AG10803 (cell line): Measurements from ENCODE around the gene LBR.

Experiments used
- DNase-seq: peaks from one replicate; pipeline ENCODE4 v3.0.0; 2010; ENCODE audit warnings: low read depth
- H3K4me3 ChIP-seq: 2 replicates; pipeline ENCODE4 v1.5.1; 2011; ENCODE audit warnings: mild to moderate bottlenecking, low read length, control low read depth
- TF ChIP-seq, protein P1 (sequence below): conservative IDR thresholded peaks from 2 replicates; pipeline ENCODE4 v1.5.1; 2011; ENCODE audit warnings: mild to moderate bottlenecking, low read length, control low read depth, inconsistent platforms

LBR gene

DNA sequence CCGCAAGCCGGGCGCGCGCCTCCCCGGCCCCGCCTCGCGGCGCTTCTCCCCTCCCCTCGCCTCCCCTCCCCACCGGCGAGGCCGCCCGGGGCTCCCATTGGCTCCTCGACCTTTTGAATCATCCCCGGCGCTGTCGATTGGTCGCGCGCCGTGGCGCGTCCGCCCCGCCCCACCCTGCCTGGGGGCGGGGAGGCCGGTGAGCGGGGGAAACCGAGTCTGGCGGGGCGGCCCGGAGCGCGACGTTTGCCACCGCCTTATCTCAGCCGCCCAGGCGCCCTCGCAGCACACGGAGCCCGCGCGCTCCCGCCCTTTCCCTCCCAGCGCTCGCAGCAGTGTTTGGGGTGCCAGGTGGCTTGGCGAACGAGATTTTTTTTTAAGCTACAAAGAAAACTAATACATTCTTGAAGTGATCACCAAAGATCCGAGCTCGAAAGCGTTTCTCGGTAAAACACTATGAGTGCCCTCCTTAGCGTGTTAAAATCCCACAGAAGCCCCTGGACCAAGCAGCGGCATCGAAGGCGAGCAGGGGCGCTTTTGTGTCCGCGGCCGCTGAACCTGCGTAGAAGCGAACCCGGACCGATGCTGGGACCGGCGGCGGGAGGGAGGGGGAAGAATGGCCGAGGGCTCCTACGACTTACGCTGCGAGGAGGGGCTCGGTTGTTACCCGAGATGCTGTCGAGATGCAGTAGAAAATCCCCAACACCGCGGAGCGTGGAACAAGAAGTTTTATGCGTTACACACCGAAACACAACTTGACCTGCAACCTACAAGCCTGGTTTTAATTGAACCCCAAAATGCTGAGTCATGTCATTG lies 436 bp upstream of the LBR start:
- TF ChIP-seq, protein P1, sequence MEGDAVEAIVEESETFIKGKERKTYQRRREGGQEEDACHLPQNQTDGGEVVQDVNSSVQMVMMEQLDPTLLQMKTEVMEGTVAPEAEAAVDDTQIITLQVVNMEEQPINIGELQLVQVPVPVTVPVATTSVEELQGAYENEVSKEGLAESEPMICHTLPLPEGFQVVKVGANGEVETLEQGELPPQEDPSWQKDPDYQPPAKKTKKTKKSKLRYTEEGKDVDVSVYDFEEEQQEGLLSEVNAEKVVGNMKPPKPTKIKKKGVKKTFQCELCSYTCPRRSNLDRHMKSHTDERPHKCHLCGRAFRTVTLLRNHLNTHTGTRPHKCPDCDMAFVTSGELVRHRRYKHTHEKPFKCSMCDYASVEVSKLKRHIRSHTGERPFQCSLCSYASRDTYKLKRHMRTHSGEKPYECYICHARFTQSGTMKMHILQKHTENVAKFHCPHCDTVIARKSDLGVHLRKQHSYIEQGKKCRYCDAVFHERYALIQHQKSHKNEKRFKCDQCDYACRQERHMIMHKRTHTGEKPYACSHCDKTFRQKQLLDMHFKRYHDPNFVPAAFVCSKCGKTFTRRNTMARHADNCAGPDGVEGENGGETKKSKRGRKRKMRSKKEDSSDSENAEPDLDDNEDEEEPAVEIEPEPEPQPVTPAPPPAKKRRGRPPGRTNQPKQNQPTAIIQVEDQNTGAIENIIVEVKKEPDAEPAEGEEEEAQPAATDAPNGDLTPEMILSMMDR = no peak
- DNase-seq = peak; percentile 83
- peak overlapping the region; percentile 86 for H3K4me3 ChIP-seq

DNA sequence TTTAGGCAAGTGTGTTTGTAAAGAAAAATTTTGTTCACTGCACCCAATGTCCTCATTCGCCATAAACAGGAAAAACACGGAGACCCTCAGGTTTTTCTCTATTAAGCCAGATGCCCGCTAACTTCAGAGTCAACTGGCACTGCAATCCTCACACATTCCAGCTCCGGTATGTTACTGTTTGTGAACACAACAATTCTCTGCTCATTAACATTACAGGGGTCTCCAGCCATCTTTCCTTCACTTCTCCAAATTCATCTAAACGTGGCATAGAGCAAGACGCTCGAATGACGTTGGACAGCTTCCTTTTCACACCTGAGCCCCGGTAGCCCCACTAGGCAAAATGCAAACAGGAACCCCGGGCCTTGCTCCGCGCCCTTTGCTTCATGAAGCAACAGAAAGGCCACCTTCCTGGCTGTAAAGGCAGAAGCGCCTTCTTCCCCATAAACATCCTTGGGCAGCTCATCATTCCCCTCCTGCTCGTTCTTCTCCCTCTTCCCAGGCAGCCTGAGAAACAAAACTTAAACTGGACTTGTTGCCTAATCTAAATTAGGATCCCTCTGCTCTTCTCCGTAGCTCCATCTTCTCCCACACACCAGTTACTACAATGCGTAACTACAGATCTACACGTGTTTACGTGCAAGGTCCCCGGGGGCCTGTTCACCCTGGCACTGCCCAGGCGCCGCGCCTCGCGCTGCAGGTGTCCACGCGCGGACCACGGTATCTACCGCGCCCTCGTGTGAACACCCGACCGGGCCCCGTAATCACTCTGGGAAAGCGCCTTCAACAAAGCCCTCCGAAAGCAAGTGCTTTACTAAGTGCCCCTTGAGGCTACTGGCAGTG lies 1.2 kb downstream of the LBR start:
- TF ChIP-seq, protein P1 = no peak
- peak overlapping the region; percentile 86 for H3K4me3 ChIP-seq
- peak; percentile 31 for DNase-seq

DNA sequence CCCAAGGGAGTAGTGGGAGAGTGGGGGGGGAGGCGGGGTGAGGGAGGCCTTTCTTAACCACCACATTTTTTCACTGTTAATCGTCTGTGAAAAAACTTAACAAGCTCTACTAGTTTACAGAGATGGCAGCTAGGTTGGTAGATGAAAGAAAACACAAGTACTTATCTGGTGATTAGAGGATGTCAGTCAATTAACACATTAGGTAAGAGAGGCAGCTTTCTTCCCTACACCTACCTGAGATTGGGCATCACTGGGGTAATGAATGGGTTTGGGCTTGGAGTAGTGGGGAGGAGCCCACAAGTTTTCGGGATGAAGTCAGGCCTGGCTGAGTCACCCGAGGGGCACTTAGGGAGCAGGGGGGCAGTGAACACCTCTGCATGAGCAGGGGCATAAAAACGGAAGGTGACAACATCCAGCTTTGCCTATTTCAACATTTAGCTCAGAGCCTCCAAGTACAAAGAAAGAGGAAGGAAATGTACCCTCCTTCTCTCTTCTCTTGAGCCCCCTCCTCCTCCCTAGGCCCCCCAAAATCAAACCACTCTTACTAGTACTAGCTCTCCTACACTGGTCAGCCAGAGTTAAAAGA lies 2.5 kb downstream of the LBR start:
- H3K4me3 ChIP-seq = peak overlapping the region; percentile 13; the same call in 1 of the 2 replicates
- peak; percentile 51 for DNase-seq
- TF ChIP-seq, protein P1 = no peak

DNA sequence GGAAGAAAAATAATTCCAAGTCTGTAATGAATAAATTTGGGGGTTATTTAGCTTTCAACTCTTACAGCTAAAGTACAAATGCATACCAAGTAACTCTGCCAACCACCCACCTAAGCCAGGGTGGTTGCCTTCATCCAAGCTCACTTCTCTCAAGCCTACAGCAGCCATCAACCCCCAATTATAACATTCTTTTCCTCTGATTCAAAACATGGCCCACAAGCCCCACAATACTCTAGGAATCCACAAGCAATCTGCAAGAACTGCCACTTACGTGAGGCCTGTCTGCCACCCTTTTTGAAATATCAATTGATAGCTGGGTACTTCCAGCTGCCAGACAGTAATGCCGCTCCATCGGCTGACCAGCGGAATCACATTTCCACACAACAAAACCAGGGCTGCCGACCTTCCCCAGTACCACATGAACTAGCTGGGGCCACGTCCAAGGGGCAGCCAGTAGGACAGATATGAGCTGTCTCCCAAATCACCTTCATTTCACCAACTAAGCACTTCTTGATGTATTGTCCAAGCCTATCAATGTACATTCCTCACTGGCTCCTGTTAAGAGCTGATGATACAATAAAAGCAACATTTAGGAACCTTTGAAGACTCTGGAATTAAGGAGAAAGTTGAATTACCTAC lies 3.2 kb downstream of the LBR start:
- no peak overlapping the region for H3K4me3 ChIP-seq
- TF ChIP-seq, protein P1 = no peak
- DNase-seq = peak; percentile 69

DNA sequence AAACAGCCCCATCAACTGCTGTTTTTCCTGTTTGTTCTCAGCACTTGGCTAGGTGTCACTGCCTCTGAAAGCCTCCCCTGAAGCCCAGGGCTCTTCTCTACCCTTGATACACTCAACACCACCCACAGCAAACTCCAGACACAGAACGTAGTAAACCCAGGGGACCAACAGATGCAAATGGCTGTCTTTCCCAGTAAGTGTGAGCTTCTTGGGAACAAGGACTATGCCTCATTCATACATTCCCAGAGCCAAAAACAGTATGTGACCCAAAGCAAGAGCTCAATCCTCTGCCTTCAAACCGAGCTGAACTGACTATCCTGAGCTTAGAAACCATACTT lies 4.4 kb downstream of the LBR start:
- DNase-seq = no peak
- no peak overlapping the region for H3K4me3 ChIP-seq
- TF ChIP-seq, protein P1 = no peak

DNA sequence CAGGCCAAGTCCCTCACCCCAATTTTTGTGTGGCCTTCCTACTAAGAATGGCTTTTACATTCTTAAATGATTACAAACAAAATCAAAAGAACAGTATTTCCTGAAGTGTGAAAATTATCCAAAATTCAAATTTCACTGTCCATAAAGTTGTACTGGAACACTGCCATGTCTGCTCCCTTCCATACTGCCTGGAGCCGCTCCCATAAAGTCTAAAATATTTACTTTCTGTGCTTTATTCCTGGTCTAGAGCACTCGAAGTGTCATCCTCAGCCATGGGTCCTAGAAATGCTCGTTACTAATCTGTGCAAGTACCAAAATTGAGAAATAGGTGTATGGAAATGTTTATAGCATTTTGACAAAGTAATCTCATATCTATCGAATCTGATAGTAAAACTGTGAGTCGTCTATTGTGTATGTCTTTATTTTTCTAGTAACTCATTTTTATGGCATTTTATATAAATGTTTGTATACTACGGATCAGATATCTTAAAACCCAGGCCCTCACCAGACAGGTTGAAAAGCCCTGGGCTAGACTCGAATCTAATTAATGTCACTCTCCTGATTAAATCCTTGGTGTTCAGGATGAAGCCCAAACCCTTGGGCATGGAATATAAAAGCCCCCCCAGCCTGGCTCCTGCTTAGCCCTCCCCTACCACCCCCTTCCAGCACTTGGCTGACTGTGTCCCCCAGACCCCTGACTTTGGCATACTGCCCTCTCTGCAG lies 4.9 kb downstream of the LBR start:
- no peak overlapping the region for H3K4me3 ChIP-seq
- DNase-seq = no peak
- TF ChIP-seq, protein P1 = no peak
